Lower lobe of right lung (tissue), 2 donors: ENCODE results near the gene STIM1. TPM values are rescaled to one million over a fixed set of nuclear protein-coding genes. Genes with fewer than 3 reads are reported as not detected.

Source experiments
- ATAC-seq, 2 donors: fragments of 200-7000 bp; cut with Tn5 transposase; one replicate each; pipeline ENCODE4 v1.9.1; 2020 to 2022; ENCODE audit warnings: mild to moderate bottlenecking in 2 of 2, moderate library complexity in 2 of 2
- DNase-seq: peaks from one replicate; pipeline ENCODE4 v3.0.0-alpha.2; 2020
- H3K27ac ChIP-seq: fragments of 200-600 bp; one replicate; pipeline ENCODE4 v1.8.0; 2022
- H3K27me3 ChIP-seq: fragments of 200-600 bp; one replicate; pipeline ENCODE4 v1.8.0; 2022; ENCODE audit warnings: low read depth
- H3K36me3 ChIP-seq: fragments of 200-600 bp; one replicate; pipeline ENCODE4 v1.8.0; 2022; ENCODE audit warnings: mild to moderate bottlenecking
- H3K4me1 ChIP-seq: fragments of 200-600 bp; one replicate; pipeline ENCODE4 v1.8.0; 2022
- H3K4me3 ChIP-seq: fragments of 200-600 bp; one replicate; pipeline ENCODE4 v1.8.0; 2022; ENCODE audit warnings: mild to moderate bottlenecking
- H3K9me3 ChIP-seq: fragments of 200-600 bp; one replicate; pipeline ENCODE4 v1.8.0; 2022
- intact Hi-C: fragments of 100-400 bp; cut with DNase I; formaldehyde crosslinking; loops from one replicate; pipeline ENCODE4 v1.11.0; 2022
- total RNA-seq: library from RNA; stranded (reverse); fragmentation: NEBNext Ultra II Directional; extraction: Animal tissue kit (Norgen Biotek cat#: 25700); gene quantifications from one replicate; pipeline ENCODE4 v1.2.1, GENCODE V29; 2021
- TF ChIP-seq, protein P1 (sequence below): fragments of 200-600 bp; IDR thresholded peaks from one replicate; pipeline ENCODE4 v1.8.0; 2022; ENCODE audit warnings: antibody characterized with exemption, mild to moderate bottlenecking
- donor health status: DM: no; HTN: yes; CAD: no; lungs with severe emphysema.

The STIM1 gene
- total RNA-seq, 1 donor from 2014 or later: 59.5 TPM

GRCh38 chr11:4086575-4087353 lies 231.3 kb downstream of the STIM1 start:
- intact Hi-C loops: no loop called here
- no peak overlapping the region for H3K27ac ChIP-seq
- H3K4me3 ChIP-seq: no peak overlapping the region
- H3K4me1 ChIP-seq: no peaks in the 10 kb centered on the region
- ATAC-seq: no peak
- peaks cover 75% of the 10 kb centered on the region for H3K36me3 ChIP-seq
- TF ChIP-seq, protein P1, sequence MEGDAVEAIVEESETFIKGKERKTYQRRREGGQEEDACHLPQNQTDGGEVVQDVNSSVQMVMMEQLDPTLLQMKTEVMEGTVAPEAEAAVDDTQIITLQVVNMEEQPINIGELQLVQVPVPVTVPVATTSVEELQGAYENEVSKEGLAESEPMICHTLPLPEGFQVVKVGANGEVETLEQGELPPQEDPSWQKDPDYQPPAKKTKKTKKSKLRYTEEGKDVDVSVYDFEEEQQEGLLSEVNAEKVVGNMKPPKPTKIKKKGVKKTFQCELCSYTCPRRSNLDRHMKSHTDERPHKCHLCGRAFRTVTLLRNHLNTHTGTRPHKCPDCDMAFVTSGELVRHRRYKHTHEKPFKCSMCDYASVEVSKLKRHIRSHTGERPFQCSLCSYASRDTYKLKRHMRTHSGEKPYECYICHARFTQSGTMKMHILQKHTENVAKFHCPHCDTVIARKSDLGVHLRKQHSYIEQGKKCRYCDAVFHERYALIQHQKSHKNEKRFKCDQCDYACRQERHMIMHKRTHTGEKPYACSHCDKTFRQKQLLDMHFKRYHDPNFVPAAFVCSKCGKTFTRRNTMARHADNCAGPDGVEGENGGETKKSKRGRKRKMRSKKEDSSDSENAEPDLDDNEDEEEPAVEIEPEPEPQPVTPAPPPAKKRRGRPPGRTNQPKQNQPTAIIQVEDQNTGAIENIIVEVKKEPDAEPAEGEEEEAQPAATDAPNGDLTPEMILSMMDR: no peak
- no peak for DNase-seq
- no peaks in the 10 kb centered on the region for H3K27me3 ChIP-seq
- H3K9me3 ChIP-seq: no peaks in the 10 kb centered on the region

GRCh38 chr11:4087551-4087950 lies 232.1 kb downstream of the STIM1 start:
- H3K36me3 ChIP-seq: peaks cover 67% of the 10 kb centered on the region
- H3K4me3 ChIP-seq: no peak overlapping the region
- ATAC-seq (no peak), DNase-seq (no peak)
- H3K4me1 ChIP-seq: no peaks in the 10 kb centered on the region
- TF ChIP-seq, protein P1: no peak
- intact Hi-C loops: no loop called here
- no peaks in the 10 kb centered on the region for H3K9me3 ChIP-seq
- H3K27ac ChIP-seq: no peak overlapping the region
- no peaks in the 10 kb centered on the region for H3K27me3 ChIP-seq

GRCh38 chr11:4090258-4090657 lies 234.8 kb downstream of the STIM1 start:
- H3K36me3 ChIP-seq: peaks cover 41% of the 10 kb centered on the region
- no peak for DNase-seq

GRCh38 chr11:4092026-4092425 lies 236.6 kb downstream of the STIM1 start:
- ATAC-seq: no peak
- TF ChIP-seq, protein P1: no peak
- H3K36me3 ChIP-seq: peaks cover 26% of the 10 kb centered on the region
- no peaks in the 10 kb centered on the region for H3K27me3 ChIP-seq
- DNase-seq: no peak
- H3K4me1 ChIP-seq: peaks cover 16% of the 10 kb centered on the region
- no peaks in the 10 kb centered on the region for H3K9me3 ChIP-seq
- no peak overlapping the region for H3K27ac ChIP-seq
- intact Hi-C loops: no loop called here
- H3K4me3 ChIP-seq: no peak overlapping the region

More at GRCh38 chr11:4090258-4090657, 234.8 kb downstream of the STIM1 start:
- intact Hi-C loops: no loop called here
- Histone ChIP-seq H3K27ac (no peak overlapping the region), H3K4me1 (peaks cover 7% of the 10 kb centered on the region), H3K4me3 (no peak overlapping the region), H3K27me3 (no peaks in the 10 kb centered on the region), H3K9me3 (no peaks in the 10 kb centered on the region)
- TF ChIP-seq, protein P1: no peak
- ATAC-seq: no peak

GRCh38 chr11:4093519-4094347 lies 238.3 kb downstream of the STIM1 start:
- Histone ChIP-seq H3K27me3 (no peaks in the 10 kb centered on the region), H3K9me3 (no peaks in the 10 kb centered on the region), H3K4me1 (peaks cover 16% of the 10 kb centered on the region), H3K36me3 (peaks cover 10% of the 10 kb centered on the region), H3K4me3 (peak overlapping the region; percentile 89), H3K27ac (peak overlapping the region; percentile 96)
- DNase-seq (no peak), ATAC-seq (no peak)
- intact Hi-C loops: no loop called here
- TF ChIP-seq, protein P1: no peak
